ENCODE results near the gene TMEM187. TPM values are rescaled to one million over a fixed set of nuclear protein-coding genes. Genes with fewer than 3 reads are reported as not detected.
A peak's percentile ranks its signal among the peaks of the same experiment; 100 is the strongest.

Gene TMEM187
- total and polyA plus RNA-seq, 10 donors = 2.0 to 12.2 (median 5.6) TPM

GRCh38 chrX:153926858-153927671 lies 45.5 kb upstream of the TMEM187 start:
- TF ChIP-seq POLR2A (IDR thresholded peaks at IDR 0.05) (peak in 2 of 3 donors; percentile 5 to 12), POLR2AphosphoS5 (IDR thresholded peaks at IDR 0.05) (peak; percentile 78 to 90 (median 89)), CTCF (IDR thresholded peaks at IDR 0.05 in 8 of 11, conservative IDR thresholded peaks at IDR 0.05 in 3 of 11) (peak in 2 of 11 experiments; percentile 24 to 40)
- H3K27ac ChIP-seq = peak overlapping the region; percentile 92 to 99 (median 97)
- peaks cover 0 to 29% (median 5%) of the 10 kb centered on the region in 6 donors for H3K36me3 ChIP-seq
- peak overlapping the region; percentile 34 to 71 (median 52) for H3K4me3 ChIP-seq
- intact Hi-C loops (cut with DNase I; ENCODE audit: low total_unique reads) = no loop called here
- peaks cover 19 to 88% (median 73%) of the 10 kb centered on the region in 6 donors for H3K4me1 ChIP-seq
- peak; percentile 96 for DNase-seq
- WGBS, 5 donors = 1 to 20% (median 11%) methylated on average over 14 to 31 of the region's 31 CpGs
- peaks cover 0 to 7% (median 0%) of the 10 kb centered on the region in 7 donors for H3K27me3 ChIP-seq (replicated peaks in 1 of 7)
- H3K9me3 ChIP-seq = no peaks in the 10 kb centered on the region

- intact Hi-C loops (cut with DNase I; ENCODE audit: low total_unique reads) = no loop called here
- peak overlapping the region; percentile 30 to 71 (median 52) for H3K4me3 ChIP-seq
- TF ChIP-seq POLR2A (IDR thresholded peaks at IDR 0.05) = no peak
- TF ChIP-seq POLR2AphosphoS5 (IDR thresholded peaks at IDR 0.05) = no peak
- TF ChIP-seq CTCF (IDR thresholded peaks at IDR 0.05 in 8 of 11, conservative IDR thresholded peaks at IDR 0.05 in 3 of 11) = no peak
- 0 to 19% (median 1%) methylated on average over 1 to 8 of the region's 8 CpGs for WGBS, 5 donors
- H3K9me3 ChIP-seq = no peaks in the 10 kb centered on the region
- peak overlapping the region; percentile 92 to 99 (median 97) for H3K27ac ChIP-seq
- H3K27me3 ChIP-seq (replicated peaks in 1 of 7) = peaks cover 0 to 7% (median 0%) of the 10 kb centered on the region in 7 donors
- H3K36me3 ChIP-seq = peaks cover 0 to 34% (median 7%) of the 10 kb centered on the region in 6 donors
- DNase-seq = no peak
- H3K4me1 ChIP-seq = peaks cover 19 to 85% (median 68%) of the 10 kb centered on the region in 6 donors
Measured at GRCh38 chrX:153927672-153927921, 45.0 kb upstream of the TMEM187 start.

GRCh38 chrX:153927922-153928760 lies 44.4 kb upstream of the TMEM187 start:
- TF ChIP-seq POLR2AphosphoS5 (IDR thresholded peaks at IDR 0.05) = peak; percentile 89 to 94 (median 92)
- TF ChIP-seq CTCF (IDR thresholded peaks at IDR 0.05 in 8 of 11, conservative IDR thresholded peaks at IDR 0.05 in 3 of 11) = peak in 5 of 11 experiments; percentile 12 to 40 (median 22)
- peak; percentile 35 to 83 (median 35) for TF ChIP-seq POLR2A (IDR thresholded peaks at IDR 0.05)
- WGBS, 5 donors = 0 to 20% (median 1%) methylated on average over 10 to 76 of the region's 76 CpGs
- H3K4me1 ChIP-seq = peaks cover 16 to 85% (median 66%) of the 10 kb centered on the region in 6 donors

More at GRCh38 chrX:153927922-153928760, 44.4 kb upstream of the TMEM187 start:
- Histone ChIP-seq H3K4me3 (peak overlapping the region; percentile 30 to 71 (median 52)), H3K27ac (peak overlapping the region; percentile 92 to 99 (median 97)), H3K9me3 (no peaks in the 10 kb centered on the region), H3K27me3 (replicated peaks in 1 of 7) (peaks cover 0 to 6% (median 0%) of the 10 kb centered on the region in 7 donors), H3K36me3 (peaks cover 0 to 39% (median 9%) of the 10 kb centered on the region in 6 donors)
- peak; percentile 99 for DNase-seq
- intact Hi-C loops (cut with DNase I; ENCODE audit: low total_unique reads) = no loop called here

Data from spleen (tissue), 11 donors.